HUES6 (cell line): ENCODE data around the gene PLK2.

ENCODE experiments used
- H3K27ac ChIP-seq: 2 replicates; pipeline ENCODE4 v1.7.0; 2013; ENCODE audit warnings: low read depth, mild to moderate bottlenecking, low read length, inconsistent platforms
- H3K27me3 ChIP-seq: 2 replicates; pipeline ENCODE4 v1.6.1; 2013; ENCODE audit warnings: low read length; ENCODE audit not compliant: control insufficient read depth, insufficient read depth
- H3K36me3 ChIP-seq: 2 replicates; pipeline ENCODE4 v1.6.1; 2013; ENCODE audit warnings: low read length; ENCODE audit not compliant: control insufficient read depth, insufficient read depth
- H3K4me1 ChIP-seq: 2 replicates; pipeline ENCODE4 v1.6.1; 2013; ENCODE audit warnings: low read length; ENCODE audit not compliant: control insufficient read depth, insufficient read depth
- H3K4me3 ChIP-seq: 2 replicates; pipeline ENCODE4 v1.5.1; 2013; ENCODE audit warnings: low read depth, low read length
- H3K9ac ChIP-seq: one replicate; pipeline ENCODE4 v1.6.1; 2013; ENCODE audit warnings: mild to moderate bottlenecking, low read length
- H3K9me3 ChIP-seq: 2 replicates; pipeline ENCODE4 v1.6.1; 2013; ENCODE audit warnings: low read depth, low read length; ENCODE audit not compliant: control insufficient read depth, insufficient read depth

PLK2 gene

GRCh38 chr5:58457050-58457449 is 2.8 kb downstream of the PLK2 start:
- Histone ChIP-seq H3K27ac (no peak overlapping the region), H3K4me3 (peak overlapping the region; percentile 86; the same call in 1 of the 2 replicates), H3K9me3 (no peaks in the 10 kb centered on the region), H3K9ac (no peak overlapping the region), H3K27me3 (peaks cover 11% of the 10 kb centered on the region), H3K4me1 (peaks cover 13% of the 10 kb centered on the region), H3K36me3 (peaks cover 56% of the 10 kb centered on the region)

DNA sequence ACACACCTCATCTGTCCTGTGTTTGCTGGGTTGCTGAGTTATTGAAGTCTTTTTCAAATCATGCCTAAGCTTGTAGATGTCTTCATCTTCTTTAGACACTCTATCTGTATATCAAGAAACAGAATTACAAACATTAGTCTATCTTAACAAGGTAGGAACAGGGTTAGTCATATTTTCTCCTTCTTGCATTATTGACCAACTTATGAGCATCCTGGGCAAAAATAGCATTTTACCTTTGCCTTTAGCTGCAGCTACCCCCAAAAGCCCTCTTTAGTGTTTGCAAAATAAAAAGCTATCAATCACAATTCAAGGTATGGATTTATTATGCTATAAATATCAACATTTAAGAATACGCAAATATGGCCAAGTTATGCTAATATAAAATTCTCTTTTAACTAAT is 3.4 kb downstream of the PLK2 start:
- peaks cover 11% of the 10 kb centered on the region for H3K27me3 ChIP-seq
- H3K4me1 ChIP-seq: peaks cover 9% of the 10 kb centered on the region; the same call in 1 of the 2 replicates
- no peaks in the 10 kb centered on the region for H3K9me3 ChIP-seq
- H3K4me3 ChIP-seq: peak overlapping the region; percentile 3; the same call in 1 of the 2 replicates
- no peak overlapping the region for H3K9ac ChIP-seq
- no peak overlapping the region for H3K27ac ChIP-seq
- H3K36me3 ChIP-seq: peaks cover 58% of the 10 kb centered on the region

DNA sequence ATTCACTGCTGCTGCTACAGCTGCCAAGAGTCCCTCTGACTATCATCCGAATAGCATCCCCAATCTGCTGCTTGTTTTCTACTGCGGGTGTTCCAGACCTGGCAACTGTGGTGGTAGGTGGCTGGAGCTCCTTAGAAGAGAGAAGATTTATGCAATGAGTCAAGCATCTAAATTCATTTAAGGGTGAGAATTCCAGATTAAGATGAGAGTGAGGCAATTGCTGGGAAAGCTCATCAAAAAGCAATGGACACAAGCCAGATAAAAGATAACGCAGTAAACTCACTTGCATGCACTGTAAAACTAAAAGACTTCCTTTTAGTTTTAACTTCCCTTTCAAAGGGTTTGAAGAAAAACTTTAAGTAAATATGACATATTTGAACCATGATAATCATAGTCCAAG is 3.9 kb downstream of the PLK2 start:
- H3K27me3 ChIP-seq: peaks cover 11% of the 10 kb centered on the region
- peak overlapping the region; percentile 3; the same call in 1 of the 2 replicates for H3K4me3 ChIP-seq

DNA sequence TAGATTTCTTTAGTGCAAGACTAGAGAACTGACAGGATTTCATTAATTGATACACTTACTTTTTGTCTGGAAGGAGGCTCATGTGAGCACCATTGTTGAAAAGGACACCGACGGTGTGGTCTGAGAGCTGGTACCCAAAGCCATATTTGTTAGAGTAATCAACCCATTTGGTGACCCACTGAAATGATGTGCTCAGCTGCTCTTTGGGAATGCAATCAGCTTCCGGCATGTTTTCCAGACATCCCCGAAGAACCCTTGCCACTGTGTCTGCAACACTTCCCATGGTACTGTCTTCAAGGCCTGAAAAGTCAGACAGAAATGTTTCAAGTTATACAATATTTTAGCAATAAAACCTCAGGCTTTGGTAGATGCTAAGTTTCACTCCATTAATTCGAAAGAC is 4.4 kb downstream of the PLK2 start:
- peaks cover 11% of the 10 kb centered on the region for H3K27me3 ChIP-seq
- peaks cover 58% of the 10 kb centered on the region for H3K36me3 ChIP-seq
- H3K9ac ChIP-seq: no peak overlapping the region
- H3K4me3 ChIP-seq: no peak overlapping the region
- no peak overlapping the region for H3K27ac ChIP-seq
- no peaks in the 10 kb centered on the region for H3K9me3 ChIP-seq
- H3K4me1 ChIP-seq: peaks cover 5% of the 10 kb centered on the region; the same call in 1 of the 2 replicates

More for the DNA sequence above, 3.9 kb downstream of the PLK2 start:
- H3K27ac ChIP-seq: no peak overlapping the region
- no peak overlapping the region for H3K9ac ChIP-seq
- peaks cover 58% of the 10 kb centered on the region for H3K36me3 ChIP-seq
- no peaks in the 10 kb centered on the region for H3K9me3 ChIP-seq
- H3K4me1 ChIP-seq: peaks cover 8% of the 10 kb centered on the region; the same call in 1 of the 2 replicates

GRCh38 chr5:58455066-58455465 is 4.8 kb downstream of the PLK2 start:
- Histone ChIP-seq H3K9ac (no peak overlapping the region), H3K36me3 (peaks cover 58% of the 10 kb centered on the region), H3K4me3 (no peak overlapping the region), H3K4me1 (peaks cover 5% of the 10 kb centered on the region; the same call in 1 of the 2 replicates), H3K27me3 (peaks cover 11% of the 10 kb centered on the region), H3K9me3 (no peaks in the 10 kb centered on the region), H3K27ac (no peak overlapping the region)

- Histone ChIP-seq H3K9me3 (no peaks in the 10 kb centered on the region), H3K27me3 (peaks cover 4% of the 10 kb centered on the region), H3K4me3 (no peak overlapping the region), H3K27ac (no peak overlapping the region), H3K36me3 (peaks cover 58% of the 10 kb centered on the region), H3K4me1 (peaks cover 5% of the 10 kb centered on the region; the same call in 1 of the 2 replicates), H3K9ac (no peak overlapping the region)
These were observed 5.9 kb downstream of the PLK2 start for GRCh38 chr5:58454025-58454424.

GRCh38 chr5:58453306-58453705 is 6.6 kb downstream of the PLK2 start:
- H3K36me3 ChIP-seq: peaks cover 56% of the 10 kb centered on the region
- no peak overlapping the region for H3K27ac ChIP-seq
- H3K27me3 ChIP-seq: no peaks in the 10 kb centered on the region
- H3K4me3 ChIP-seq: no peak overlapping the region
- no peak overlapping the region for H3K9ac ChIP-seq
- peaks cover 3% of the 10 kb centered on the region; the same call in 1 of the 2 replicates for H3K4me1 ChIP-seq
- no peaks in the 10 kb centered on the region for H3K9me3 ChIP-seq

DNA sequence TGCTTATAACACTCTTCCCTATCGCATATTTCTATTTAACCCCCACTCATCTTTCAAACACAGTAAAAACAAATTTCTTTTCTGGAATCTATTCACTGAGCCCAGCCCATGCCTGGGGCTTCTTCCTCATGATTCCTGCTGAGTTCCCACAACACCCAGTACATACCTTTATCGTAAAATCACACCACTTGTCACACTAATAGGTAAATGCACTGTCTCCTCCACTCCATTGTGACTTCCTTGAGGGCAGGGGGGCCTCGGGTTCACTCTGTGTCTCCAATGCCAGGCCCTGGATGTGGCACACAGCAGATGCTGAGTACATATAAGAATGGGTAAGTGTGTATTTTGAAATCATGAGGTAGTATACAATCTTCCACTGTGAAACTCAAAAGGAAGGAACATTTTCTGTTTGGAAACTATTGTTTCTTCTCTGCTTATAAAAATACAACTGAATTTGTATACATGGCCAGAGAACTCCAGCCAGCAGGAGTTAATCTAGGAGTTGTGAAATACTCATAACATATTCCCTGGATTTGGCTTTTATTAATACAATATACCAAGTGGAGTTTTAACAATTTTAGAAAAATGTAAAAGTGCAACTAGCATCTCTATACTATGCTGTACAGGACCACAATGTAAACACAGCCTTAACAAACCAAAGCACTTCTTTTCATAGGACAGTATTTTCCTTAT is 7.2 kb downstream of the PLK2 start:
- no peak overlapping the region for H3K27ac ChIP-seq
- no peaks in the 10 kb centered on the region for H3K9me3 ChIP-seq
- peaks cover 50% of the 10 kb centered on the region for H3K36me3 ChIP-seq
- no peak overlapping the region for H3K9ac ChIP-seq
- H3K4me1 ChIP-seq: no peaks in the 10 kb centered on the region
- H3K27me3 ChIP-seq: no peaks in the 10 kb centered on the region
- H3K4me3 ChIP-seq: no peak overlapping the region

DNA sequence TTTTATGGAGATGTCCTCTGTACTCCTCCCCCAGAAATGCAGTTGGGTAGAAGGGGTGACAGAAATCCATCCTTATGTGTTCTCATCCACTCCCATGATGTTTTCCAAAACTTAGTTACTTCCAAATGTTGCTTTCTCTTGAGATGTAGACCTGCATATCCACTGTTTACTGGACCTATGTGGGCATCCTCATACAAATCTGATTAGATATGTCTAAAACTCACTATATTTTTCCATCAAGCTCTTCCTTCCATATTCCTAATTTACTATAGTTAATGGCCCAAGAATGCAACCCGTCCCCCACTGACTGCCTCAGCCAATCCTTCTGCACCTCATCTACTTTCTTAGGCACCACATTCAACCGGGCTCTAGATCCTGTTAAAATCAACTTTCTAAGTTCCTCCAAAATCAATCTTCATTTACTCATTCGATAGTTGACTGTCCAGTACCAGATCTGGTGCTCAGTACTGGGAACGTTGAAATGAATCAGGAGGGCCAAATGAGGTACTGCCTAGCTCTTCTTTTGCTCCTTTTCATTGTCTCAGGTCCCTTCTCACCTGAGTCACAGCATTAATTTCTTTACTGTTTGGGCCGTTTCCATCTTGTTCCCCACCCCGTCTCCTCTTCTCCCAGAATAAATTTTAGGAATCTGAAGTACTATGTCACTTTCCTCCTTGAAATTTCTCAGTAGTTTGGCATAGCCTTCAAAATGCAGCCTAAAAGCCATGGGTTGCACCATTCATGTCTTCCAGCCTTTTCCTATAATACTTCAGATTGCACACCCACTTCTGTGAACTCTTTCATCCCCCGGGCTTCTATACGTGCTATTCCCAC is 7.9 kb downstream of the PLK2 start:
- Histone ChIP-seq H3K4me3 (no peak overlapping the region), H3K9me3 (no peaks in the 10 kb centered on the region), H3K27me3 (no peaks in the 10 kb centered on the region), H3K9ac (no peak overlapping the region), H3K27ac (no peak overlapping the region), H3K36me3 (peaks cover 43% of the 10 kb centered on the region), H3K4me1 (no peaks in the 10 kb centered on the region)

DNA sequence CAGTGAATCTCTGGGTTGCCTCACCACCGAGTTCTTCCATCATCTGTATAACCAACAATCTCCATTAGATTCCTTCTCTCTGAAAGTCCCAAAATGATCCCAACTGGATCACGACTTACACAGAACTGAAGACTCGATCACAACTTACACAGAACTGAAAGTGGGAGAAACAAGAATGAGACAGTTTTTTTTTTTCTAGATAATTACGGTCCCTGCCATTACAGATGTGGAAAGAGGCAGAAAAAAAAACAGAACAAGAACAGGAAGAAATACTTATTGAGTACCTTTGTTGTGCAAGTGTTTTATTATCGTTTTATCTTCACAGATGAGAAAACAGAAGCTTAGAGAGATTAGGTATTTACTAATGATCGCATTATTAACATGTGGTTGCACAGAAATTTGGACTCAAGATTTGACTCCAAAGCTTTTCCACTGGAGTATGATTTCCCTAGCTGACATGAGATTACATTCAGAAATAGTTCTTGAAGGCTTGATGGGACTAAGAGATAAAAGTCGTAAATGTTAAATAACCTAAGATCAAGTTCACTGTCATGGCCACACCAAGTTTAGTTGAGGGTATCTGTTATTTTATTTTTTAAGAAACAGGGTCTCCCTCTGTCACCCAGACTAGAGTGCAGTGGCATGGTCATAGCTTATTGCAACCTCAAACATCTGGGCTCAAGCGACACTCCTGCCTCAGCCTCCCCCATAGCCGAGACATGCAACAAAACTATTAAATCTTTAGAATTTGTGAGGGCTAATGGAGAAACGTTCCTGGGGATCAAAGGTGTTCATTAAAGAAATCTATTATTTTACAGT is 8.9 kb downstream of the PLK2 start:
- H3K27me3 ChIP-seq: no peaks in the 10 kb centered on the region
- no peaks in the 10 kb centered on the region for H3K4me1 ChIP-seq
- H3K36me3 ChIP-seq: peaks cover 33% of the 10 kb centered on the region
- no peak overlapping the region for H3K27ac ChIP-seq
- peaks cover 5% of the 10 kb centered on the region for H3K9me3 ChIP-seq
- no peak overlapping the region for H3K9ac ChIP-seq
- H3K4me3 ChIP-seq: no peak overlapping the region
